Erythroblast (primary cell): Measurements from ENCODE around the gene CYB561.

Experiments
- DNase-seq, 2 experiments: peaks; one replicate each; lab custom pipeline; 2025; lab: John Stamatoyannopoulos, UW
- GATA1 ChIP-seq: IDR thresholded peaks from 2 replicates; pipeline ENCODE4 v1.6.1; 2011; ENCODE audit warnings: low read depth, mild to moderate bottlenecking, control low read depth, low read length, moderate library complexity
- POLR2A ChIP-seq: IDR thresholded peaks from 2 replicates; pipeline ENCODE4 v1.6.1; 2011; ENCODE audit warnings: mild to moderate bottlenecking, low read length

The CYB561 gene

GRCh38 chr17:63426917-63427308 lies 19.2 kb downstream of the CYB561 start:
- TF ChIP-seq POLR2A, result no peak
- TF ChIP-seq GATA1, result no peak
- no peak for DNase-seq

- TF ChIP-seq POLR2A (no peak), GATA1 (no peak)
- DNase-seq, result no peak
Observed at GRCh38 chr17:63426041-63426916, 19.8 kb downstream of the CYB561 start.

GRCh38 chr17:63425483-63425882 lies 20.6 kb downstream of the CYB561 start:
- peak; percentile 75 to 89 for DNase-seq
- TF ChIP-seq POLR2A (no peak), GATA1 (no peak)

GRCh38 chr17:63423963-63424362 lies 22.1 kb downstream of the CYB561 start:
- no peak for TF ChIP-seq POLR2A
- TF ChIP-seq GATA1, result no peak
- DNase-seq, result no peak

GRCh38 chr17:63423251-63423950 lies 22.7 kb downstream of the CYB561 start:
- no peak for DNase-seq
- TF ChIP-seq POLR2A (no peak), GATA1 (no peak)

- TF ChIP-seq GATA1 (no peak), POLR2A (no peak)
- DNase-seq, result no peak
Observed at GRCh38 chr17:63421681-63422645, 24.1 kb downstream of the CYB561 start.

GRCh38 chr17:63420868-63421680 lies 25.0 kb downstream of the CYB561 start:
- DNase-seq, result no peak
- TF ChIP-seq POLR2A (no peak), GATA1 (no peak)

- peak; percentile 54 to 87 for DNase-seq
- TF ChIP-seq GATA1, result no peak
- TF ChIP-seq POLR2A, result peak; percentile 48
Observed at GRCh38 chr17:63419949-63420867, 25.9 kb downstream of the CYB561 start.

GRCh38 chr17:63419398-63419797 lies 26.7 kb downstream of the CYB561 start:
- TF ChIP-seq GATA1, result no peak
- TF ChIP-seq POLR2A, result no peak
- no peak for DNase-seq

- DNase-seq, result no peak
- no peak for TF ChIP-seq GATA1
- TF ChIP-seq POLR2A, result no peak
Observed at GRCh38 chr17:63418540-63418939, 27.6 kb downstream of the CYB561 start.

GRCh38 chr17:63414222-63414621 lies 31.9 kb downstream of the CYB561 start:
- no peak for DNase-seq
- TF ChIP-seq POLR2A (no peak), GATA1 (no peak)
